ENCODE results near the gene TSACC. TPM values are rescaled to one million over a fixed set of nuclear protein-coding genes. Genes with fewer than 3 reads are reported as not detected.

Gene TSACC
- total and polyA plus RNA-seq, 2 experiments from 2014 or later: 1.3 TPM; not detected in 1

- Histone ChIP-seq H3K36me3 (ENCODE audit: low read depth) (0 out of 2 replicates have a peak, but pooled peaks cover 2% of the 10 kb centered on the region), H3F3A (ENCODE audit: insufficient read depth) (peaks cover 6% of the 10 kb centered on the region), H4K20me1 (ENCODE audit: insufficient read depth) (no peaks in the 10 kb centered on the region), H3K27ac (no peak overlapping the region), H3K9ac (no peak overlapping the region), H3K4me3 (no peak overlapping the region), H3K4me1 (ENCODE audit: insufficient read depth) (peaks cover 16% of the 10 kb centered on the region), H3K4me2 (ENCODE audit: unreplicated experiment) (no peak overlapping the region), H3K9me2 (ENCODE audit: insufficient read depth) (no peaks in the 10 kb centered on the region), H3K27me3 (replicated peaks; ENCODE audit: insufficient read depth) (no peaks in the 10 kb centered on the region), H2AFZ (no peak overlapping the region), H3K9me3 (ENCODE audit: low read depth) (no peaks in the 10 kb centered on the region), H3K79me2 (ENCODE audit: insufficient read depth) (peaks cover 42% of the 10 kb centered on the region)
- DNase-seq: no peak
- 91 to 92% methylated on average over 8 to 9 of the region's 9 CpGs for whole genome bisulfite sequencing, 2 experiments (ENCODE audit: low coverage in 1 of 2, low lambda C conversion rate in 2 of 2, missing lambda C conversion rate in 2 of 2)
- in situ Hi-C loops (cut with MboI): no loop called here
- TF ChIP-seq EZH2 (IDR thresholded peaks at IDR 0.05; ENCODE audit: insufficient read depth, poor library complexity, severe bottlenecking) (no peak), EZH2phosphoT487 (IDR thresholded peaks at IDR 0.05; ENCODE audit: insufficient read depth, low read depth) (no peak)
Measured at GRCh38 chr1:156293895-156294294, 44.4 kb upstream of the TSACC start.

- H3K36me3 ChIP-seq (ENCODE audit: low read depth): no peaks in the 10 kb centered on the region
- in situ Hi-C loops (cut with MboI): no loop called here
- H3K27me3 ChIP-seq (replicated peaks; ENCODE audit: insufficient read depth): no peaks in the 10 kb centered on the region
- H3F3A ChIP-seq (ENCODE audit: insufficient read depth): peaks cover 6% of the 10 kb centered on the region
- peaks cover 26% of the 10 kb centered on the region for H3K79me2 ChIP-seq (ENCODE audit: insufficient read depth)
- peak; percentile 87 for DNase-seq
- peak within 1 kb of the TSS; percentile 88 for H3K9ac ChIP-seq
- WGBS, 2 experiments (ENCODE audit: low coverage in 1 of 2, low lambda C conversion rate in 2 of 2, missing lambda C conversion rate in 2 of 2): 1 to 3% methylated on average over 17 of the region's 17 CpGs
- H3K27ac ChIP-seq: no peak within 1 kb of the TSS
- H3K4me1 ChIP-seq (ENCODE audit: insufficient read depth): peaks cover 16% of the 10 kb centered on the region
- peak within 1 kb of the TSS; percentile 97 for H3K4me2 ChIP-seq (ENCODE audit: unreplicated experiment)
- TF ChIP-seq EZH2phosphoT487 (IDR thresholded peaks at IDR 0.05; ENCODE audit: insufficient read depth, low read depth): no peak
- TF ChIP-seq EZH2 (IDR thresholded peaks at IDR 0.05; ENCODE audit: insufficient read depth, poor library complexity, severe bottlenecking): no peak
- no peaks in the 10 kb centered on the region for H4K20me1 ChIP-seq (ENCODE audit: insufficient read depth)
- H3K9me2 ChIP-seq (ENCODE audit: insufficient read depth): no peaks in the 10 kb centered on the region
- no peaks in the 10 kb centered on the region for H3K9me3 ChIP-seq (ENCODE audit: low read depth)
- H3K4me3 ChIP-seq: peak within 1 kb of the TSS; percentile 97
- peak within 1 kb of the TSS; percentile 99 for H2AFZ ChIP-seq
Measured at GRCh38 chr1:156295391-156295947, 42.9 kb upstream of the TSACC start, which contains the start of gene GLMP. GLMP (minus strand) TSS chr1:156295679; CDS start chr1:156295645, 34 bp downstream.

- H2AFZ ChIP-seq: no peak within 1 kb of the TSS
- no peaks in the 10 kb centered on the region for H4K20me1 ChIP-seq (ENCODE audit: insufficient read depth)
- WGBS, 2 experiments (ENCODE audit: low coverage in 1 of 2, low lambda C conversion rate in 2 of 2, missing lambda C conversion rate in 2 of 2): 92 to 93% methylated on average over 19 of the region's 19 CpGs
- DNase-seq: no peak
- no peak within 1 kb of the TSS for H3K9ac ChIP-seq
- no peak within 1 kb of the TSS for H3K4me2 ChIP-seq (ENCODE audit: unreplicated experiment)
- no peaks in the 10 kb centered on the region for H3K9me2 ChIP-seq (ENCODE audit: insufficient read depth)
- peaks cover 9% of the 10 kb centered on the region for H3F3A ChIP-seq (ENCODE audit: insufficient read depth)
- peaks cover 8% of the 10 kb centered on the region for H3K4me1 ChIP-seq (ENCODE audit: insufficient read depth)
- H3K36me3 ChIP-seq (ENCODE audit: low read depth): no peaks in the 10 kb centered on the region
- no peaks in the 10 kb centered on the region for H3K9me3 ChIP-seq (ENCODE audit: low read depth)
- in situ Hi-C loops (cut with MboI): no loop called here
- no peak for TF ChIP-seq EZH2 (IDR thresholded peaks at IDR 0.05; ENCODE audit: insufficient read depth, poor library complexity, severe bottlenecking)
- TF ChIP-seq EZH2phosphoT487 (IDR thresholded peaks at IDR 0.05; ENCODE audit: insufficient read depth, low read depth): no peak
- H3K4me3 ChIP-seq: no peak within 1 kb of the TSS
- peaks cover 21% of the 10 kb centered on the region for H3K79me2 ChIP-seq (ENCODE audit: insufficient read depth)
- no peaks in the 10 kb centered on the region for H3K27me3 ChIP-seq (replicated peaks; ENCODE audit: insufficient read depth)
- H3K27ac ChIP-seq: no peak within 1 kb of the TSS
Measured at GRCh38 chr1:156298852-156299357, 39.4 kb upstream of the TSACC start, which contains the start of gene VHLL. VHLL (minus strand) TSS chr1:156299307; CDS start chr1:156299189, 118 bp downstream.

- Histone ChIP-seq H3F3A (ENCODE audit: insufficient read depth) (peaks cover 17% of the 10 kb centered on the region), H3K9me3 (ENCODE audit: low read depth) (no peaks in the 10 kb centered on the region), H3K4me3 (no peak overlapping the region), H3K9ac (no peak overlapping the region), H3K9me2 (ENCODE audit: insufficient read depth) (no peaks in the 10 kb centered on the region), H3K79me2 (ENCODE audit: insufficient read depth) (no peaks in the 10 kb centered on the region), H2AFZ (no peak overlapping the region), H3K4me1 (ENCODE audit: insufficient read depth) (no peaks in the 10 kb centered on the region), H3K27ac (no peak overlapping the region), H3K4me2 (ENCODE audit: unreplicated experiment) (no peak overlapping the region), H3K27me3 (replicated peaks; ENCODE audit: insufficient read depth) (no peaks in the 10 kb centered on the region), H4K20me1 (ENCODE audit: insufficient read depth) (no peaks in the 10 kb centered on the region), H3K36me3 (ENCODE audit: low read depth) (peaks cover 16% of the 10 kb centered on the region; the same call in 1 of the 2 replicates)
- TF ChIP-seq EZH2phosphoT487 (IDR thresholded peaks at IDR 0.05; ENCODE audit: insufficient read depth, low read depth) (no peak), EZH2 (IDR thresholded peaks at IDR 0.05; ENCODE audit: insufficient read depth, poor library complexity, severe bottlenecking) (no peak)
- 76 to 81% methylated on average over 4 of the region's 4 CpGs for WGBS, 2 experiments (ENCODE audit: low coverage in 1 of 2, low lambda C conversion rate in 2 of 2, missing lambda C conversion rate in 2 of 2)
- in situ Hi-C loops (cut with MboI): no loop called here
- DNase-seq: no peak
Measured at GRCh38 chr1:156303241-156303640, 35.1 kb upstream of the TSACC start.

Measured in GM23248 (cell line).